ENCODE measurements around the gene LENG9.

The LENG9 gene

GRCh38 chr19:54435551-54436016 lies 28.0 kb downstream of the LENG9 start:
- DNase-seq, result no peak

GRCh38 chr19:54434873-54435214 lies 28.7 kb downstream of the LENG9 start:
- DNase-seq, result no peak

- DNase-seq, result no peak
Measured at GRCh38 chr19:54434112-54434872, 29.3 kb downstream of the LENG9 start.

GRCh38 chr19:54433697-54434096 lies 29.9 kb downstream of the LENG9 start:
- no peak for DNase-seq

GRCh38 chr19:54432144-54432738 lies 31.3 kb downstream of the LENG9 start:
- DNase-seq, result no peak

- no peak for DNase-seq
Measured at GRCh38 chr19:54431255-54431838, 32.2 kb downstream of the LENG9 start.

GRCh38 chr19:54430306-54431254 lies 33.0 kb downstream of the LENG9 start:
- DNase-seq, result peak; percentile 19

- no peak for DNase-seq
Measured at GRCh38 chr19:54429545-54430227, 33.9 kb downstream of the LENG9 start.

- no peak for DNase-seq
Measured at GRCh38 chr19:54429176-54429495, 34.4 kb downstream of the LENG9 start.

- no peak for DNase-seq
Measured at GRCh38 chr19:54428323-54429175, 35.0 kb downstream of the LENG9 start.

GRCh38 chr19:54427586-54427985 lies 36.0 kb downstream of the LENG9 start:
- no peak for DNase-seq

- no peak for DNase-seq
Measured at GRCh38 chr19:54426291-54426931, 37.2 kb downstream of the LENG9 start.

GRCh38 chr19:54425382-54425723 lies 38.2 kb downstream of the LENG9 start:
- DNase-seq, result peak; percentile 20

GRCh38 chr19:54424660-54425381 lies 38.8 kb downstream of the LENG9 start:
- DNase-seq, result no peak

GRCh38 chr19:54424201-54424600 lies 39.4 kb downstream of the LENG9 start:
- DNase-seq, result no peak

GRCh38 chr19:54422136-54422535 lies 41.4 kb downstream of the LENG9 start:
- DNase-seq, result no peak

- no peak for DNase-seq
Measured at GRCh38 chr19:54421521-54421920, 42.1 kb downstream of the LENG9 start.

- no peak for DNase-seq
Measured at GRCh38 chr19:54421169-54421516, 42.4 kb downstream of the LENG9 start.

GRCh38 chr19:54420383-54421168 lies 43.0 kb downstream of the LENG9 start:
- DNase-seq, result no peak

GRCh38 chr19:54420068-54420382 lies 43.6 kb downstream of the LENG9 start:
- no peak for DNase-seq
